Erythroblast (primary cell): ENCODE results near the gene CCDC85A.

ENCODE experiments used
- GATA1 ChIP-seq: IDR thresholded peaks from 2 replicates; pipeline ENCODE4 v1.6.1; 2011; ENCODE audit warnings: low read depth, mild to moderate bottlenecking, control low read depth, low read length, moderate library complexity
- POLR2A ChIP-seq: IDR thresholded peaks from 2 replicates; pipeline ENCODE4 v1.6.1; 2011; ENCODE audit warnings: mild to moderate bottlenecking, low read length

GRCh38 chr2:56170504-56170903 is 13.3 kb upstream of the CCDC85A start:
- TF ChIP-seq POLR2A (no peak), GATA1 (no peak)
